ENCODE results near the gene NOTCH1.

Gene NOTCH1

GRCh38 chr9:136482046-136482792, 63.6 kb downstream of the NOTCH1 start:
- peak; percentile 20 for DNase-seq

DNA sequence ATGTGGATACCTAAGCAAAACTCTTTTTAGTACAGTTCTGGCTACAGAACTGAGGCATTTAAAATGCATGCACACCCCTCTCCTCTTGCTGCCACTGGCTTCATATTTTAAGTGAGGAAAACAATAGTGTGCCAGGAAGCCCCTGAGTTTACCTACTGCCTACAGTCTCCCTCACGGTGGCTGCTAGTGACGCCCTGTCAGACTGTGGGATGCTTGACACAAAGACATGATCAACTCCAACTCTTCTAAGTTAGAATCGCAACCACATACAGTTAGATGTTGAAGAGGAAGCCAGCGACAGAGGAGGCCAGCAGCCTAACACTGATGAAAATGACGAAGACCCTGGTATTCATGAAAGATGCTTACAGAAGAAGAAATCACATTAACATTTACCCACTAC, 64.3 kb downstream of the NOTCH1 start:
- DNase-seq: no peak

DNA sequence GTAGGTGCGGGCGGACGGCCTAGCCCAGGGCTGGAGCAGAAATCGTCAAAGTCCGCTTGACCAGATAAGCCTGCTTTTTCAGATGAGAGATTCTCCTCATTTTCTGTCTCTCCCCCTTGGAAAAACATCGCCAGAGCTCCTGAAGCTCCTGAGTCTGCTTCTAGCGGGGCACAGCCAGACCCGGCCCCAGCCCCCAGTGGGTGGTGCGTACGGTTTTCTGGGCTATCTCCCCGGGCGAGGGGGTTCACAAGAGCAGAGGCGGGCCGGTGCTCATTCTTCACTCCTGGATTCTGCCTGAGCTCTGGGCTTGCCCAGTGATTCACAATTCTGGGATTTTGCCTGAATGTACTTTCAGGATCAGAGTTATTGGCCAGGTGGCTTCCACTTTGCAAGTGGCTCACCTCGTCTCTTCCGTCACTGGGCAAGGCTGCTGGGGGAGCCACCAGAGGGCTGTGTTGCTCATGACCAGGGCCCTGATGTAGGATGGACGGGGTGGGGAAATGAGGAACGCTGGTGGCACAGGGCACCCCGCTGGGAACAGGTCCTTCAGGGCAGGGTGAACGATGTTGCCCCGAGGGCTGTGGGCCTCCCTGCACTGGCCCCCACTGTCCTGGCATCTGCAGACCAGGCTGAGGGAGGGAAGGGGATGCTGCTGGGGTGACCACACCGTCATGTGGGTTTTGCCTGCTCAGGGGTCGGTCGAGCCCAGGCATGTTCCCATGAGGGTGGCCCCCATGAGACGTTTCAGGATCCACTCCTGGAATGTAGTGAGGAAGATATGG, 69.3 kb downstream of the NOTCH1 start:
- DNase-seq: no peak

DNA sequence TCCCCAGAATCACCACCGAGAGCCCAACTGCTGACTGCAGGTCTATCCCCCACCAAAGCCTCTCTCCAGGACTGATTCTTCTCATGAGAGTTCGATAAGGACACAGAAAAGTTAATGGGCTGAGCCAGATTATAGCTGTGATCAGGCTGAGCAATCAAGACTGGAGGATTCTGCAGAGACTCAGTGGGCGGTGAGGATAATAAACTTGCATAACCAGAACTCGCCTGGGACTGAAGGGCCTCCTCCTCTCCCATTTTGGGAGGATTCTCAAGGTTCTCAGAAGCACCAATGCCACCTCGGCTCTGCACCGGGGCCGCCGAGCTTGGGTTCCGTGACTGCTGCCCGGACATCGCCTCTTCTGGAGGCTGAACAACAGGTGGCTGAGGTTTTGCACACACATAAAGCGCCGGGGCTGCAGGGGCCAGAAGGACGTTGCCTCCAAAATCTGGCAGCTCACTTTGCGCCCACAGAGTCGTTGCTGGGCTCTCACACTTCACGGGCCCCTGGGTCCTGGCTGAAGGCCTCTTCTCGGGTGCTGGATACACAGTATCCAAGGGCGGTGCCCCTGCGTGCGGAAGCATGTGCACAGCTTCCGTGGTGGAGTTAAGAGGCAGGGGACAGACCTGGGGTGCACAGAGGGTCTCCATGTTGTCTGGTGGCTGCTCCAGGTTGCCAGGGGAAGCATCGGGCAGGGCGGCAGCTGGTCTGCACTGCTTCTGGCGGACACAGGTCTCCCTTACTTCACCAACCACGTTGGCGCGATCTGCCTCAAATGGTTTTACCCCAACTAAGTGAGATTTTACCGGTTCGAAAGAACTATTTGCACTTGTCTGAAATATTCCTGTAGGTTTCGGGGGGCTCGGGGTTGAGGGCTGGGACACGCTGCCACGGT, 70.6 kb downstream of the NOTCH1 start:
- DNase-seq: no peak

DNA sequence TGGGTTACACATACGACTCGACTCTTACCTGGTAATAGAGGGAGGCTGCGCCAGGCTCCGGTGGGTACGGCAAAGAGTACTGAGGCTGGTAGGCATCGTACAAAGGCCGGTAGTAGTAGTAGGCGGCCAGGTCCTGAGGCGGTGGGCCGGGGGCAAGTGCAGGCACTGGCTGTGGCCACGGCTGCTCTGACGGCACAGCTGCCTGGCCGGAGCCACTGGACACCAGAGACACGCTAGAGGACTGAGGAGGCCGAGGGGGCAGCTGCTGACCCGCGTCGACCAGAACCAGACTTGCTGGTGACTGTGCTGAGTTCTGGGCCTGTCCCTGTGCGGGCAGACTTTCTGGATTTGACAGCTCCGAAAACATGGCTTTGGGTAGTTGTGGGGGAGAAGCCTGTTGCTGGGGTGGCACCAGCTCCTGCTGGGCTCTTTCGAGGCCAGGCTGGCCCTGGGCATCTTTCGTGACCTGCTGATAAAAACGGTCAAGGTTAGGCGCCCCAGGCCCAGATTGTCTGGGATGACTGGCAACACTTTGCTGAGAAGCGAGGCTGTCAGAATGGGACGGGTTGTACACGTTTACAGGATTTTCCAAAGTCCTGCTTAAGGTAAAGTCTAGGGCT, 71.7 kb downstream of the NOTCH1 start:
- DNase-seq: no peak

DNA sequence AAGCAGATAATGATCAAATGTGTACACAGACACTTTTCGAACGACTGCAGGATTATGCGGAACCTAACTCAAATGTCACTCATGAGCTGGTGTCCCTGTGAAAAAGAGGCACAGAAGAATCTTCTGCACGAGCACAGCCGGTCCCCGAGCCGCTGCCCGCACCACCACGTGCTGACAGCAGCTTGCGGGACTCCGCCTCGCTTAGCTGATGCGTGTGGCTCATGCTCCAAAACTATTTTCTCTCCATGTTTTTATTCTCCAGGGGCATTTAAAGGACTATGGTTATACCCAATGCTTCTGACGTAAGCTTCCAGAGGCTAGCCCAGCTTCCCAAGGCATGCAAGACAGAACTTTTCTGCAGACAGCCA, 72.5 kb downstream of the NOTCH1 start:
- no peak for DNase-seq

- no peak for DNase-seq
Observed at GRCh38 chr9:136472640-136473353, 73.1 kb downstream of the NOTCH1 start.

- no peak for DNase-seq
Observed at GRCh38 chr9:136471802-136472487, 73.9 kb downstream of the NOTCH1 start.

- DNase-seq: no peak
Observed at GRCh38 chr9:136470792-136471469, 74.9 kb downstream of the NOTCH1 start.

DNA sequence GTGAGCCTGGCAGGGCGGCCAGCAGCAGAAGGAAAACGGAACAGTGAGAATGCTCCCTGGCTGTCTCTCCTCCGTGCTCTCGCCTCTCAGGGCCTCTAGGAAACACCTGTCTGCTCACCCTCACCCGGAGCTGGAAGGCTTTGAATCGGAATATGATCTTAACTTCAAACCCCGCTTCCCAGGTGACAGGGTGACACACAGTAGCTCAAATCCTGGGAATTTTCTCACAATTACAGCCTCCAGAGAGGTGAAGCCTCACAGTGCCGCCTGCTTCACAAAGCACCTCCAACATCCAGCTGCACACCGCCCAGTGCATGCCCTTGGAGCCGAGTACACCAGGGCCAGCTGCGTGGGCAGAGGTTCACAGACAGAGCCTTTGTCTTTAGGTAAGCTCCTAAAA, 75.5 kb downstream of the NOTCH1 start:
- DNase-seq: no peak

DNA sequence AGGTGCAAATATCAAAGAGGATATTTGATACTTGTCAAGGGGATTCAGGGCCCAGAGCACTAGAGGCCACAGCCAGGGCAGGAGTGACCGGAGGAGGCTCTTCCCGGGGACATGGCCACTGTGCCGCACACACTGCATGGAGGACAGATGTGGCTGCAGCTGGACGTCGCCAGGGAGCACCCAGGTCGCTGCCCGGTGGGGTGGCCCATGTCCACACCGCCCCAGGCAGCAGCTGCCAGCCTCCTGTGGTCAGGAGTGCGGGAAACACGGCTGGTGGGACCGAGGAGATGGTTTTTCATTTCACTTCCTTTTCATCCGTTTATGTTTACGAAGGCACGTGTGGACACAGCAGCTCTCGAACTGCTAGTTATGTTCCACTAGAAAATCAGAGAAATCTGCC, 78.1 kb downstream of the NOTCH1 start:
- DNase-seq: no peak

GRCh38 chr9:136466155-136466541, 79.7 kb downstream of the NOTCH1 start:
- no peak for DNase-seq

GRCh38 chr9:136465500-136466154, 80.2 kb downstream of the NOTCH1 start:
- no peak for DNase-seq

DNA sequence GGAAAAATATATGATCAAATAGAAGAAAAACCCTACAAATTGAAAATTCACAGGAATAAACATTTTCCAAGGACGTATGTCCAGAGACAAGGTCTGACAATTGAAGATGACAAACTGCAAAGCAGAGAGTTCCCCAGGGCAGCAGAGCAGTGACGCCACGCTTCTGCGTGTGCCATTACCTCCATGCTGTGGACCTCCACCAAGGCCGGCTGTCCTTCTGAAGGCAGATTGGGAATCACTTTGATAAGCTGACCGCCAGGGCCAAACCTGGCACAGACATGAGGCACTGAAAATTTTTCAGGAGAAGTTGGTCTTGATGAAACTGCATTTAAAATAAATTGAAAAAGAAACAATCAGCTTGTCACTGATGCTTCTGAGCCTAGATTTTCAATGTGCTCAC, 81.6 kb downstream of the NOTCH1 start:
- DNase-seq: no peak

- DNase-seq: no peak
Observed at GRCh38 chr9:136463578-136463977, 82.3 kb downstream of the NOTCH1 start.

DNA sequence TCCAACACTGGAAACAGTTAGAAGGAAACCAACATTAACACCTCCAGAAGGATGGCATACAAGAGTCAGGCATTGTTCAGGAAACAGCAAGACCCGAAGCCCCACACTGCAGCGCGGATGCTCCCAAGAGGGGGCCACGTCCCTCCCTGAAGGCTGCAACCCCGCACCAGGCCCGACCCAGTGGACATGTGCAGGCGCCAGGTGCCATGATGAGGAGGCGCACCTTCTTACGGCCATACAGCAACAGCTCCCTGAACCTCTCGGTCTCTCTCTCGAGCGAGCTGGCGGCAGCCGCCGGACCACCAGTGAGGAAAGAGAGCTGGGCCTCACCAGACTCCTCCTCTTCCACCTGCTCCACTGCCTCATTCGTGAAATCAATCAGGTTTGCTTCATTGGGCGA, 83.2 kb downstream of the NOTCH1 start:
- DNase-seq: no peak

- no peak for DNase-seq
Observed at GRCh38 chr9:136460772-136461325, 85.0 kb downstream of the NOTCH1 start.

DNA sequence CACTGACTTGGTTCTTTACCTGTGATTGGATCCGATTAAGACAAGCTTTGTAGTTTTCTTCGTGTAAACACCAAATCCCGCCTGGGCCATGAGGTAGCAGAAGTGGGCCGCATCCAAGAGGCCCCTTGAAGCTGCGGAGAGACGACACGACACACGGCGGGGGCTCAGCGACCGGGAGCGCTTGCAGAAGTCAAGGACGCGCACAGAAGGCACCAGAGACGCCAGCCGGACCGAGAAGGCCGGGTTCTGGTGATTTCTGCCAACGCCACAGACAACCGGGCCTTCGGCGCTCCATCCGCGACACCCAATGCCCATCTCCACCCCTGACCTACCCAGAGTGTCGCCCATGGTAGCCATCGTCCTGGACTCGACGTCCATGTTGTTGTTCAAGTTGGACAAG, 86.4 kb downstream of the NOTCH1 start:
- no peak for DNase-seq

GRCh38 chr9:136457326-136457725, 88.5 kb downstream of the NOTCH1 start:
- DNase-seq: no peak

DNA sequence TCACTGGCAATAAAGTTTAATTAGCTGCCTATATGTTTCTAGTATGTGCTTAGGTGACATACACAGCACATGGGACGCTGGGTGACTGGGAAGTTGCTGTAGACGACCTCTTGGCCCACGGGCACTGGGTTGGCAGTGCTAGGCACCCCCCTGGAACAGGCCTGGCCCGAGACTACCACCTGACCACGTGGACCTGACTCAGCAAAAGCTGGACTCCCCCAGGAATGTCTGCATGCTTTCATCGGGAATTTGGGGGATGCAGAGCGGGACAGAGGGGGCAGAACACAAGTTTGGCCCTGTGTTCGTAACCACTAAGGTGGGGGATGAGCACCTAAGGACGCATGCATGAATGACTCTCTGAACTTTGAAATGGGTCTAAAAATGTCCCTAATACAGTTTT, 89.6 kb downstream of the NOTCH1 start:
- DNase-seq: no peak
